ENCODE data around the gene LARGE1. TPM values are rescaled to one million over a fixed set of nuclear protein-coding genes. Genes with fewer than 3 reads are reported as not detected.

Gene LARGE1
- total RNA-seq, 1 donor from 2014 or later, result 29.5 TPM

DNA sequence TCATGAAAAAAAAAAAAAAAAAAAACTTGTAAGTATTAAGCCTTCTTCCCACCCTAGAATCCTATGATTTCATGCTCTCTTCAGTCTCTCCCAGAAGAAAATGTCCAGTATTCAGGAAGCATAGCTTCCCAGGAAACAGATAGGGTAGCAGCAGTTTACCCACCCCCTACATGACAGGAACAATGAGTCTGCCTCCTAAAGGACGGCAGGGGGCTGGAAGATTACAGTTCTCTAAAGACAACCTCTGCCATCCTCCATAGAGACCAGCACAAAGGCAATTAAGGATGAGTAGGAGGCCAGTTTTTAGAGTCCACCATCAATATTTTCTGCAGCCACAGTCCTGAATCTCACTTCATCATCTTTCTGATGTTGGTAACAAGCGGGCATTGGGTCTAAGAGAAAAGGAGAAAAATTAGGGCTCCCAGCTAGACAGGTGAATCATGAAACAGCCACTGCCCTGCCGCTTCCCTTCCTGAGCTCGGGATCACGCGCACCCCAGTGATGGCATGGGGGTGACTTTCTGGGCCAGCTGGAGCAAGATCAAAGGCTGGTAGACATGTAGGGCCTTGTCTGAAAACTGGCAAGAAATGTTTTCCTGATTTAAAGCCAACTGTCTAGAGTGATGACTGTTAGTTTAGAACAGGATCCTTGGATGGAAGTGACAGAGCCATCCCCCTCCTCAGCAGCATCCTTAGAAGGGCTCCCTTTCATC, 322.8 kb downstream of the LARGE1 start:
- no peak for TF ChIP-seq POLR2A (IDR thresholded peaks at IDR 0.05)
- no peak for TF ChIP-seq CTCF (IDR thresholded peaks at IDR 0.05)
- no peak for TF ChIP-seq POLR2AphosphoS5 (IDR thresholded peaks at IDR 0.05; ENCODE audit: insufficient read depth in 1 of 2, low read depth in 1 of 2)
- Histone ChIP-seq H3K4me3 (no peak overlapping the region), H3K4me1 (no peaks in the 10 kb centered on the region), H3K27ac (no peak overlapping the region), H3K27me3 (no peaks in the 10 kb centered on the region), H3K9me3 (no peaks in the 10 kb centered on the region), H3K36me3 (no peaks in the 10 kb centered on the region)
- intact Hi-C loops (cut with DNase I), result no loop called here
- no peak for DNase-seq (ENCODE audit: extremely low spot score in 2 of 2)

GRCh38 chr22:33593818-33594217, 326.5 kb downstream of the LARGE1 start:
- TF ChIP-seq POLR2AphosphoS5 (IDR thresholded peaks at IDR 0.05; ENCODE audit: insufficient read depth in 1 of 2, low read depth in 1 of 2) (no peak), CTCF (IDR thresholded peaks at IDR 0.05) (no peak), POLR2A (IDR thresholded peaks at IDR 0.05) (no peak)
- no peak overlapping the region for H3K4me3 ChIP-seq
- no peaks in the 10 kb centered on the region for H3K27me3 ChIP-seq
- no peaks in the 10 kb centered on the region for H3K4me1 ChIP-seq
- no peak overlapping the region for H3K27ac ChIP-seq
- H3K9me3 ChIP-seq, result no peaks in the 10 kb centered on the region
- no peaks in the 10 kb centered on the region for H3K36me3 ChIP-seq
- intact Hi-C loops (cut with DNase I), result no loop called here
- no peak for DNase-seq (ENCODE audit: extremely low spot score in 2 of 2)

DNA sequence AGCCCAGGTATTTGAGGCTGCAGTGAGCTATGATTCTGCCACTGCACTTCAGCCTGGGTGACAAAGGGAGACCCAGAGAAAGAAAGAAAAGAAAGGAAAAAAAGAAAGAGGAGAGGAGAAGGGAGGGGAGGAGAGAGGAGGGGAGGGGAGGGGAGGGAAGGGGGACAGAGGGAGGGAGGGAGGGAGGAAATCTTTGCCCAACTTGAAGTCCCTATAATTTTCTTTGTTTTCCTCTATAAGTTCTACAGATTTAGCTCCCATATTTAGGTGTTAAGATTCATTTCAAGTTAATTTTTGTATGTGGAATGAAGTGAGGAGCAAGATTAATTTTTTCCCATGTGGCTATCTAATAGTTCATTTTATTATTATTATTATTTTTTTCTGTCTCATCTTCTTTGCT, 328.3 kb downstream of the LARGE1 start:
- no peak overlapping the region for H3K4me3 ChIP-seq
- no peak for DNase-seq (ENCODE audit: extremely low spot score in 2 of 2)
- H3K27ac ChIP-seq, result no peak overlapping the region
- H3K4me1 ChIP-seq, result no peaks in the 10 kb centered on the region
- H3K36me3 ChIP-seq, result no peaks in the 10 kb centered on the region
- intact Hi-C loops (cut with DNase I), result no loop called here
- H3K9me3 ChIP-seq, result no peaks in the 10 kb centered on the region
- TF ChIP-seq POLR2AphosphoS5 (IDR thresholded peaks at IDR 0.05; ENCODE audit: insufficient read depth in 1 of 2, low read depth in 1 of 2) (no peak), POLR2A (IDR thresholded peaks at IDR 0.05) (no peak), CTCF (IDR thresholded peaks at IDR 0.05) (no peak)
- H3K27me3 ChIP-seq, result no peaks in the 10 kb centered on the region

DNA sequence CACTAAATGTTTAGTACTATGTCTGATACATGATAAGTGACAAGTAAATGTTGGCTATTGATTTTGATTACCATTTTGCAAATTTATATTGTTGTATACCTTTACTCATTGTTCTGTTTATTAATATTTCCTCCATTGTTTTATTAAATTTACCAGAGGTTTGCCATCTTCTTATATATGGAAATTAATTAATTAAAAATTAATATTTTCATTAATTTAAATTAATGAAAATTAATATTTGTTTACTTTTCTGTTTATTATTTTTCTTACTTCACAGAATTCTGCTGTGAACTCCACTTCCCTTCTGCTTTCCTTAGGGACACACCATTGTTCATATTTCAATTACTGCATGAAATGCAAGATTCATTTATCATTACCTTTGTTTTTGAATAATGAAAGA, 331.0 kb downstream of the LARGE1 start:
- TF ChIP-seq CTCF (IDR thresholded peaks at IDR 0.05) (no peak), POLR2A (IDR thresholded peaks at IDR 0.05) (no peak), POLR2AphosphoS5 (IDR thresholded peaks at IDR 0.05; ENCODE audit: insufficient read depth in 1 of 2, low read depth in 1 of 2) (no peak)
- intact Hi-C loops (cut with DNase I), result no loop called here
- H3K27me3 ChIP-seq, result no peaks in the 10 kb centered on the region
- no peaks in the 10 kb centered on the region for H3K36me3 ChIP-seq
- no peak overlapping the region for H3K27ac ChIP-seq
- no peaks in the 10 kb centered on the region for H3K4me1 ChIP-seq
- H3K4me3 ChIP-seq, result no peak overlapping the region
- H3K9me3 ChIP-seq, result no peaks in the 10 kb centered on the region
- no peak for DNase-seq (ENCODE audit: extremely low spot score in 2 of 2)

- no peaks in the 10 kb centered on the region for H3K9me3 ChIP-seq
- no peak overlapping the region for H3K27ac ChIP-seq
- no peak for TF ChIP-seq CTCF (IDR thresholded peaks at IDR 0.05)
- no peak for TF ChIP-seq POLR2AphosphoS5 (IDR thresholded peaks at IDR 0.05; ENCODE audit: insufficient read depth in 1 of 2, low read depth in 1 of 2)
- TF ChIP-seq POLR2A (IDR thresholded peaks at IDR 0.05), result no peak
- H3K36me3 ChIP-seq, result no peaks in the 10 kb centered on the region
- no peak overlapping the region for H3K4me3 ChIP-seq
- intact Hi-C loops (cut with DNase I), result no loop called here
- DNase-seq (ENCODE audit: extremely low spot score in 2 of 2), result no peak
- no peaks in the 10 kb centered on the region for H3K4me1 ChIP-seq
- H3K27me3 ChIP-seq, result no peaks in the 10 kb centered on the region
These were observed 331.4 kb downstream of the LARGE1 start for GRCh38 chr22:33588860-33589259.
